HCT116 (cell line): Measurements from ENCODE around the gene GDE1. TPM values are rescaled to one million over a fixed set of nuclear protein-coding genes. Genes with fewer than 3 reads are reported as not detected.

Experiments
- ATAC-seq: fragments of 200-7000 bp; cut with Tn5 transposase; 2 replicates; pipeline ENCODE4 v1.9.1; 2020; ENCODE audit warnings: mild to moderate bottlenecking, moderate library complexity
- Bru-seq: library from RNA; stranded (reverse); fragments of 400-500 nt; gene quantifications from one replicate; lab custom pipeline; 2021; lab: Mats Ljungman, UMichigan
- BruChase-seq, 2 experiments: library from RNA; stranded (reverse); fragments of 400-500 nt; gene quantifications; one replicate each; lab custom pipeline; 2021; lab: Mats Ljungman, UMichigan
- BruUV-seq: library from RNA; stranded (reverse); fragments of 400-500 nt; replicated peaks from 2 replicates; lab custom pipeline; 2021; lab: Mats Ljungman, UMichigan
- CTCF ChIA-PET: fragments of 300-600 bp; sonication (Branson Sonifier 250); formaldehyde crosslinking; loops from one replicate; lab custom pipeline; 2021; ENCODE audit warnings: antibody characterized with exemption; lab: Charles Lee
- POLR2A ChIA-PET: fragments of 300-600, 350-600 bp; sonication (Branson Sonifier 250); formaldehyde crosslinking; loops from one replicate; lab custom pipeline; 2021; ENCODE audit warnings: antibody characterized with exemption; lab: Charles Lee
- RAD21 ChIA-PET, 2 experiments: fragments of 300-600 bp; sonication (Branson Sonifier 250); formaldehyde crosslinking; loops; one replicate each; lab custom pipeline; 2023; ENCODE audit warnings: low total read pairs in 2 of 2; ENCODE audit not compliant: uncharacterized antibody in 2 of 2, unreplicated experiment in 2 of 2, low non-redundant PET in 1 of 2; lab: Charles Lee
- DNase-seq: peaks from one replicate; pipeline ENCODE4 v3.0.0-alpha.2; 2010; ENCODE audit warnings: low read depth, low spot score
- H2AFZ ChIP-seq: fragments of 200-600 bp; shearing (Covaris generic), sonication (generic); 2 replicates; pipeline ENCODE4 v1.6.1; 2017; ENCODE audit warnings: low read depth, mixed run types, mixed read lengths, antibody characterized with exemption, low read length; ENCODE audit not compliant: poor library complexity, severe bottlenecking
- H3K27ac ChIP-seq: 2 replicates; pipeline ENCODE4 v1.5.1; 2012; ENCODE audit warnings: low read depth, low read length
- H3K27me3 ChIP-seq: fragments of 200-600 bp; sonication (generic); 2 replicates; pipeline ENCODE4 v1.6.1; 2016; ENCODE audit warnings: mixed run types, low read length, mixed read lengths; ENCODE audit not compliant: insufficient read depth
- H3K36me3 ChIP-seq, 2 experiments: fragments of 200-500 bp in 1 of 2; fragments of 200-600 bp in 1 of 2; sonication (Bioruptor generic) in 1 of 2; sonication (generic) in 1 of 2; 2 replicates each; pipeline versions ENCODE4 v1.5.1 to v1.6.1; 2014 to 2016; ENCODE audit warnings: low read length in 2 of 2, inconsistent platforms in 1 of 2, mixed read lengths in 1 of 2, mixed run types in 1 of 2; ENCODE audit not compliant: insufficient read depth in 2 of 2, control insufficient read depth in 1 of 2
- H3K4me1 ChIP-seq, 2 experiments: fragments of 200-600 bp in 1 of 2; sonication (generic) in 1 of 2; 2 replicates each; pipeline versions ENCODE4 v1.5.1 to v1.6.1; 2012 to 2017; ENCODE audit warnings: low read length in 2 of 2, inconsistent platforms in 1 of 2, mild to moderate bottlenecking in 1 of 2, mixed read lengths in 1 of 2, mixed run types in 1 of 2, moderate library complexity in 1 of 2; ENCODE audit not compliant: insufficient read depth in 2 of 2, control insufficient read depth in 1 of 2
- H3K4me2 ChIP-seq: fragments of 200-600 bp; sonication (generic); 2 replicates; pipeline ENCODE4 v1.6.1; 2017; ENCODE audit warnings: mixed run types, low read length, mixed read lengths
- H3K4me3 ChIP-seq, 2 experiments: fragments of 200-600 bp in 1 of 2; sonication (generic) in 1 of 2; replicated peaks in 1 of 2; 2 replicates each; pipeline ENCODE4 v1.5.1; 2011 to 2016; ENCODE audit warnings: low read length in 2 of 2, control low read depth in 1 of 2, low read depth in 1 of 2, mild to moderate bottlenecking in 1 of 2, mixed read lengths in 1 of 2, mixed run types in 1 of 2
- H3K79me2 ChIP-seq: fragments of 200-600 bp; sonication (generic); 2 replicates; pipeline ENCODE4 v1.6.1; 2017; ENCODE audit warnings: mild to moderate bottlenecking, mixed run types, low read length, moderate library complexity, mixed read lengths; ENCODE audit not compliant: insufficient read depth
- H3K9ac ChIP-seq: fragments of 200-600 bp; sonication (generic); 2 replicates; pipeline ENCODE4 v1.6.1; 2016; ENCODE audit warnings: low read length, mixed read lengths
- H3K9me2 ChIP-seq: fragments of 200-600 bp; sonication (generic), shearing (Covaris generic); 2 replicates; pipeline ENCODE4 v1.6.1; 2017; ENCODE audit warnings: mixed run types, mild to moderate bottlenecking, moderate library complexity; ENCODE audit not compliant: insufficient read depth
- H3K9me3 ChIP-seq, 2 experiments: fragments of 200-500 bp in 1 of 2; fragments of 200-600 bp in 1 of 2; sonication (Bioruptor generic) in 1 of 2; sonication (generic) in 1 of 2; 2 replicates each; pipeline ENCODE4 v1.6.1; 2014 to 2017; ENCODE audit warnings: low read length in 2 of 2, mixed read lengths in 2 of 2, inconsistent platforms in 1 of 2, low read depth in 1 of 2, mild to moderate bottlenecking in 1 of 2, mixed run types in 1 of 2, moderate library complexity in 1 of 2; ENCODE audit not compliant: control insufficient read depth in 1 of 2, insufficient read depth in 1 of 2
- H4K20me1 ChIP-seq: fragments of 200-600 bp; sonication (generic), shearing (Covaris generic); 2 replicates; pipeline ENCODE4 v1.6.1; 2017; ENCODE audit warnings: mixed run types, mild to moderate bottlenecking, moderate library complexity; ENCODE audit not compliant: insufficient read depth
- ATF3 ChIP-seq: IDR thresholded peaks from 2 replicates; pipeline ENCODE4 v1.6.1; 2012
- CBX3 ChIP-seq: IDR thresholded peaks from 2 replicates; pipeline ENCODE4 v1.6.1; 2012; ENCODE audit warnings: low read depth
- CEBPB ChIP-seq: IDR thresholded peaks from 2 replicates; pipeline ENCODE4 v1.6.1; 2012; ENCODE audit warnings: low read depth
- CTCF ChIP-seq, 3 experiments: fragments of 200-600 bp in 1 of 3; sonication (generic) in 1 of 3; IDR thresholded peaks in 2 of 3; conservative IDR thresholded peaks in 1 of 3; 2 replicates each; pipeline ENCODE4 v1.5.1; 2012 to 2017; ENCODE audit warnings: low read depth in 2 of 3, low read length in 2 of 3, antibody characterized with exemption in 1 of 3, borderline replicate concordance in 1 of 3, control low read depth in 1 of 3, mild to moderate bottlenecking in 1 of 3, mixed read lengths in 1 of 3, mixed run types in 1 of 3, moderate library complexity in 1 of 3; ENCODE audit not compliant: insufficient read depth in 1 of 3
- EGR1 ChIP-seq: IDR thresholded peaks from 2 replicates; pipeline ENCODE4 v1.6.1; 2012; ENCODE audit warnings: low read depth
- ELF1 ChIP-seq: IDR thresholded peaks from 2 replicates; pipeline ENCODE4 v1.6.1; 2012; ENCODE audit warnings: low read depth, borderline replicate concordance
- EZH2 ChIP-seq: fragments of 200-600 bp; sonication (generic); IDR thresholded peaks from 2 replicates; pipeline ENCODE4 v1.6.1; 2017; ENCODE audit warnings: antibody characterized with exemption, mixed run types
- EZH2phosphoT487 ChIP-seq: fragments of 200-600 bp; IDR thresholded peaks from 2 replicates; pipeline ENCODE4 v1.6.1; 2018; ENCODE audit warnings: antibody characterized with exemption, borderline replicate concordance
- FOSL1 ChIP-seq: IDR thresholded peaks from 2 replicates; pipeline ENCODE4 v1.6.1; 2012; ENCODE audit warnings: low read depth
- JUND ChIP-seq: IDR thresholded peaks from 2 replicates; pipeline ENCODE4 v1.6.1; 2012
- MAX ChIP-seq: IDR thresholded peaks from 2 replicates; pipeline ENCODE4 v1.6.1; 2012
- POLR2A ChIP-seq: IDR thresholded peaks from 2 replicates; pipeline ENCODE4 v1.7.0; 2011; ENCODE audit warnings: borderline replicate concordance; ENCODE audit not compliant: insufficient read depth, insufficient read length; ENCODE audit errors: extremely low read depth
- POLR2AphosphoS5 ChIP-seq: IDR thresholded peaks from 2 replicates; pipeline ENCODE4 v1.6.1; 2011; ENCODE audit warnings: mild to moderate bottlenecking, low read depth, low read length, moderate library complexity
- RAD21 ChIP-seq: IDR thresholded peaks from 2 replicates; pipeline ENCODE4 v1.6.1; 2012; ENCODE audit warnings: low read depth, mild to moderate bottlenecking
- SIN3A ChIP-seq: IDR thresholded peaks from 2 replicates; pipeline ENCODE4 v1.6.1; 2012; ENCODE audit warnings: low read depth
- SP1 ChIP-seq: IDR thresholded peaks from 2 replicates; pipeline ENCODE4 v1.6.1; 2012; ENCODE audit warnings: low read depth
- SRF ChIP-seq: IDR thresholded peaks from 2 replicates; pipeline ENCODE4 v1.6.1; 2012; ENCODE audit warnings: low read depth
- YY1 ChIP-seq: IDR thresholded peaks from 2 replicates; pipeline ENCODE4 v1.6.1; 2011; ENCODE audit warnings: low read length, low read depth, moderate library complexity, mild to moderate bottlenecking; ENCODE audit not compliant: insufficient replicate concordance; ENCODE audit errors: extremely low read depth
- ZBTB33 ChIP-seq: IDR thresholded peaks from 2 replicates; pipeline ENCODE4 v1.6.1; 2011; ENCODE audit warnings: mild to moderate bottlenecking, low read length, moderate library complexity; ENCODE audit not compliant: insufficient replicate concordance; ENCODE audit errors: extremely low read depth
- ZFX ChIP-seq: fragments of 450-650 bp; IDR thresholded peaks from 2 replicates; pipeline ENCODE4 v1.6.1; 2017
- ZNF274 ChIP-seq: fragments of 200-500 bp; sonication (Bioruptor generic); IDR thresholded peaks from 2 replicates; pipeline ENCODE4 v1.6.1; 2014; ENCODE audit warnings: mild to moderate bottlenecking, low read depth, low read length, inconsistent platforms
- intact Hi-C: fragments of 100-400 bp; cut with micrococcal nuclease; formaldehyde crosslinking; loops from 2 replicates; pipeline ENCODE4 v1.10.0; 2022
- long read RNA-seq: library from polyadenylated mRNA; unstranded; transcript quantifications from one replicate; pipeline ENCODE4 v2.0.0, GENCODE V29; 2021; ENCODE audit not compliant: unreplicated experiment
- polyA plus RNA-seq: library from polyadenylated mRNA; unstranded; fragments of >200 nt; gene quantifications from 2 replicates; pipeline ENCODE4 v1.2.1, GENCODE V29; 2012; ENCODE audit warnings: missing spikeins
- total RNA-seq: library from RNA; stranded (reverse); gene quantifications from one replicate; pipeline ENCODE4 v1.2.1, GENCODE V29; 2021; ENCODE audit not compliant: unreplicated experiment

GDE1 gene
- 47.1 TPM for total RNA-seq
- polyA plus RNA-seq = 28.8 and 37.9 TPM in 2 replicates
- percentile 74 among the genes with signal in this experiment for Bru-seq, nascent RNA
- percentile 90 among the genes with signal in this experiment for BruChase-seq, experiment 1, labeled RNA remaining after a 6-hour chase
- percentile 74 among the genes with signal in this experiment for BruChase-seq, experiment 2, labeled RNA remaining after a 2-hour chase
- long read RNA-seq, transcript GDE1-201 (6 exons, 2,958 nt) = major isoform, 67 of 86 reads
- long read RNA-seq, transcript GDE1-203 (6 exons, 2,238 nt) = minor isoform, 13 of 86 reads
- long read RNA-seq, partial matches to known transcripts = 1 of 86 reads
- long read RNA-seq, other reads (novel, unspliced or antisense) = 5 of 86 reads

- peaks cover 17 to 48% of the 10 kb centered on the region in 2 experiments for H3K4me1 ChIP-seq
- TF ChIP-seq ZBTB33 = no peak
- TF ChIP-seq FOSL1 = no peak
- TF ChIP-seq ELF1 = peak; percentile 39; the same call in 1 of the 2 replicates
- TF ChIP-seq SP1 = peak; percentile 50
- no peak for TF ChIP-seq EZH2
- TF ChIP-seq SRF = no peak
- TF ChIP-seq MAX = no peak; the same call in 1 of the 2 replicates
- peak; percentile 62 for TF ChIP-seq EGR1
- peak; percentile 79 for TF ChIP-seq SIN3A
- peak; percentile 94 for TF ChIP-seq POLR2AphosphoS5
- peak in 2 of 3 experiments; percentile 21 to 29; a peak in 2 of 6 replicates for TF ChIP-seq CTCF (IDR thresholded peaks at IDR 0.05 in 2 of 3, conservative IDR thresholded peaks at IDR 0.05 in 1 of 3; ENCODE audit: borderline replicate concordance in 1 of 3, insufficient read depth in 1 of 3, low read depth in 2 of 3, low read length in 2 of 3)
- TF ChIP-seq ZNF274 = no peak
- TF ChIP-seq CEBPB = no peak
- TF ChIP-seq CBX3 = no peak
- peak; percentile 45 for TF ChIP-seq ZFX
- TF ChIP-seq ATF3 = no peak
- no peak for TF ChIP-seq EZH2phosphoT487
- TF ChIP-seq RAD21 = no peak
- peak; percentile 89 for TF ChIP-seq YY1
- no peak for TF ChIP-seq JUND
- TF ChIP-seq POLR2A = peak; percentile 77
These were observed at the start of gene GDE1 for GRCh38 chr16:19521471-19522396. GDE1 (minus strand) TSS chr16:19522098; CDS start chr16:19521964, 134 bp downstream.

More at GRCh38 chr16:19521471-19522396, at the start of gene GDE1:
- Histone ChIP-seq H3K4me2 (peak within 1 kb of the TSS; percentile 74), H4K20me1 (no peaks in the 10 kb centered on the region), H2AFZ (peak within 1 kb of the TSS; percentile 39), H3K27me3 (no peaks in the 10 kb centered on the region), H3K4me3 (peak within 1 kb of the TSS; percentile 65 to 87), H3K79me2 (peaks cover 61% of the 10 kb centered on the region), H3K9me3 (no peaks in the 10 kb centered on the region), H3K9ac (peak within 1 kb of the TSS; percentile 74), H3K9me2 (no peaks in the 10 kb centered on the region), H3K36me3 (peaks cover 0 to 8% of the 10 kb centered on the region in 2 experiments; a peak in 1 of 4 replicates), H3K27ac (peak within 1 kb of the TSS; percentile 84)
- RAD21 ChIA-PET = no interaction called here
- ATAC-seq (peak; percentile 83), DNase-seq (peak; percentile 69)
- BruUV-seq = no TSS peak
- POLR2A ChIA-PET = interaction anchor here (0.9 to 1.4 kb wide), 2 partner anchors 28 to 34 kb away, joined by 3 read pairs; partner anchors contain the start of gene VPS35L
- intact Hi-C loops = loop anchor here (5.0 kb wide), 1 partner anchor 104 kb away; the partner anchor contains the start of gene TMC5
- CTCF ChIA-PET = interaction anchor here (1.1 kb wide), 1 partner anchor 436 kb away, joined by 3 read pairs; no protein-coding TSS in a partner anchor
